Uterus (tissue), 2 donors: ENCODE data around the gene KCTD21.

Source experiments
- CTCF ChIP-seq, 4 experiments: fragments of 200-600 bp in 2 of 4; fragments of 450-650 bp in 2 of 4; sonication (generic) in 2 of 4; IDR thresholded peaks; one replicate each; pipeline ENCODE4 v1.5.1; 2016 to 2019; ENCODE audit warnings: antibody characterized with exemption in 4 of 4, mild to moderate bottlenecking in 2 of 4, moderate library complexity in 1 of 4
- POLR2A ChIP-seq, 2 donors: fragments of 450-650 bp; IDR thresholded peaks; one replicate each; pipeline ENCODE4 v1.6.1; 2016; ENCODE audit warnings: antibody characterized with exemption in 2 of 2, mild to moderate bottlenecking in 1 of 2, moderate library complexity in 1 of 2

GRCh38 chr11:78190374-78190773, 1.9 kb upstream of the KCTD21 start:
- TF ChIP-seq CTCF (IDR thresholded peaks at IDR 0.05) (no peak), POLR2A (IDR thresholded peaks at IDR 0.05) (no peak)
